Stimulated activated CD8-positive, alpha-beta memory T cell treated with anti-CD3 and anti-CD28 coated beads, Interleukin-4, amount 100 ng/mL, for 1 hour (primary cell): ENCODE results near the gene DNAH14.

Source experiments
- DNase-seq, 2 donors: peaks; one replicate each; pipeline ENCODE4 v3.0.0-alpha.2; 2020; ENCODE audit warnings: low read depth in 2 of 2, low spot score in 1 of 2

The DNAH14 gene

DNA sequence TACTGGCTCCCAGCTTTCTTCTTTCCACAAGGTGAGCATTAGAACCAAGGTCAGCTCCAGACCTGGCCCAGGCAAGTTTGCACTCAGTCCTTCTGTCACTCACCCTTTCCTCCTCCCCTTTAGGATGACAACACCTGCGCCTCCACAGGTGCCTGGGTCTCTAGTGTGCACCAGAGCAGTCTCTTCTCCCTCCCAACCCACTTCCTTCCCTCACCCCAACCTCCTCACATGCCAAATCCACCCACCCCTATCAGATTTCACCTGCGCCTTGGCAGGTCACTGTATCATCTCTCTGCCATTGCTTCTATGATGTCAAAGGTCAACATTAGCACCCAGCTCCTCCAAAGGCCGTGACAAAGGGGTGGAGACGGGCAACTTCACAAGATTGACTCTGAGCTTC, 460.4 kb downstream of the DNAH14 start:
- no peak for DNase-seq

DNA sequence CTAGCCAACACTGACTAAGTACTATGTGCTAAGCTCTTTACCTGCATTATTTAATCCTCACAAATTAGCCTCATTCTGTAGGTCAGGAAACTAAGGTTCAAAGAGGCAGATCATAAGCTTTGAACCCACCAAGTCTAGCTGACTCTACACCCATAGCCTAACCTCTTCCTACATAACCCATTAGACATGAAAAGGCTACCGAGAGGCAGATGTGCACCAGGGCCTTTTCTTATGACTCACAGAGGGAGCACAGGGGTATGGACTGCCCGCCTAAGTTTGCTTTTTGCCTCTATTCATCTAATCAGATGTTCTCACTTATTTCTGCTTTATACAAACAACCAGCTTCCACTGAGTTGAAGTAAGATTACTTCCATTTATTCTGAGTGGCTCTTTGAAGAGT, 466.9 kb downstream of the DNAH14 start:
- no peak for DNase-seq

DNA sequence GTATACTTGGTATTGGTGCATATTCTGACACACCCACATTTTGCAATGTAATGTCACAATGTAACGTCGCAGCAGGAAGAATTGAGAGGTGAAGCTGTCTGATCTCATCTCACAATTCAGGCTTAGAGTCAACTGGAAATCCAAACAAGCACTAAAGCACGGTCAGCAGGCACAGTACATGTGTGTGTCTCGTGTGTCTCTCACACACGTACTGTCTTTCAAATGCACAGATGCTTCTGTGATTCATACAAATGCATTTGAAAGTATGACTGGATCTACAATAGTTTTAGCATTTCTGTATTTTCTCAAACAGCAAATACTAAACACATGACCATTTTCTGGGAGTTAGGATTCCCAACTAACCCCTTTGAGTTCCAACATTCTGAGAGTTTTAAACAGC, 471.5 kb downstream of the DNAH14 start:
- no peak for DNase-seq

DNA sequence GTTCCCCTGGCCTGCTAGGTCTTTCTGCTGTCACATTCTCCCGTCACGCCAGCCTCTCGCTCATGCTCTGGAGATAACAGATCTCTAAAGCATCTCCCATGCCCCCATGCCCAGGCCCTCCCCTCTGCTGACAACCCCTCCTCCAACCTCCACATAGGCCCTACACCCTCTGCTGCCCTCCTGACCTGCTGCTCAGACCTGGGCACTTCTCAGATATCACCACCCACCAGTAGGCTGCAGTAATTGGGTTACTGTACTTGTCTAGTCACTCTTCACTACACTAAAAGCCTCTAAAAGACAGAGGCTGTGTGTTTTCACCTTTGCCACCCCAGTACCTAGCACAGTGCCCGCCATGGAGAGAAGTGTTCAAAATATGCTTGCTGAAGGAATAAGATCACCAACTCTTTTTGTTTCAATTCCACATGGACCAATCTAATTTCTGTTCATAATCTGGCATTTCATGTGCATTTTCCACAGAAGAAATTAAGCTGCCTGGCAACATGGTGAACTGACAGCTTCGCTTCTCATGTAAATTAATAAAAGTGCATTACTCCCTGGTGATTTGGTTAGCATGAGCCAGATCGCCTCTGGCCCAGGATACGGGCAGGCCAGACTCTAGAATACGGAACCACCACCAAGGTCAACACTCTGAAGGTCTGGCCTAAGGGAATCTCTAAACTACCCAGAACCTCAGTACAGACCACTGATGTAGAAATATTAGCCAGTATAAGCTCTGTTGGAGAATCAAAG, 477.7 kb downstream of the DNAH14 start:
- DNase-seq = no peak

DNA sequence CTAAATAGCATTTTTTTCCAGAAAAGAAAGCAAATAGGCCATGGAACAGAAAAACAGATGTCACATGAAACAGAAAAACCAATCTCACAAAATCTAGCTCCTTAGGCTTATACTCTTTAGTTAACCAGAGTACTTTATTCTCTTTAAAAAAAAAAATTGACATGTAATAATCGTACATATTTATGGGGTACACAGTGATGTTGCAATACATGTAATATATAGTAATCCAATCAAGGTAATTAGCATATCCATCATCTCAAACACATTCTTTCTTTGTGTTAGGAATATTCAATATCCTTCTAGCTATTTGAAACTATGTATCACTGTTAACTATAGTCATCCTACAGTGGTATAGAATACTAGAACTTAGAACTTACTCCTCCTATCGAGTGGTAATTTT, 478.3 kb downstream of the DNAH14 start:
- DNase-seq = no peak

DNA sequence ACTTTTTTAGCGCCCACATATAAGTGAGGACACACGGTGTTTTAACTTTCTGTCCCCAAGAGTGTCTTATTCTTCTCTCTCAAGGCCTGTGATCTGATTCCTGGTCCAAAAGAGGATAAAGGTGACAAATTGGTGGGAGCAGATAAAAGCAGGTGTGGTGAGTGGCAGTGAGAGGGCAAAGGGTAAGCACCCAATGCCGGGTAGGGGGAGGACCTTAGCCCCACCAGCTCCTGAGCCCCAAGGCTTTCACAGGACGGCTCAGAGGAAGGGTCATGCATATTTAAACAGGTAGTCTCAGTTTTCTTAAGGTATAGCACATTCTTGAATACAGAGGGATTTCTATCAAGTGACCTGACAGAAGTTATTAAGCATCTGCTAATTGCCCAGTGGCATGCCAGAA, 478.8 kb downstream of the DNAH14 start:
- no peak for DNase-seq

DNA sequence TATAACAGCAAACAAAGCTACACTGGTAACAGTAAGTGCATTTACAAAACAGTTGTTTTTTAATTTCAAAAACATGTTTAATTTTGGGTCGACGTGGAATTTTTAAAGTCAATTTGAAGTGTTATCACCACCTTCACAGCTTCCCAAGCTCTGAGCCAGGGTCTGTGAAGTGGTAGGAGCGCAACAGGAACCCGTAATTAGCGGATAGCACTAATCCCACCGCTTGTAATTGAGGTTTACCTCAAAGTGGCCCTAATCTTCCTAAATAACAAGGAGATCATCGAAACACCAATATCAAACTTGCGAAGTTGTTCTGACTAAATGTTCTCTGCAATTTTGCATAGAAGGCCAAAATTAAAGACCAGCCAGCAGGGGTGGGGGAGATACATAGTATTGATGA, 479.6 kb downstream of the DNAH14 start:
- no peak for DNase-seq

GRCh38 chr1:225410036-225410435, 480.6 kb downstream of the DNAH14 start:
- DNase-seq = no peak

DNA sequence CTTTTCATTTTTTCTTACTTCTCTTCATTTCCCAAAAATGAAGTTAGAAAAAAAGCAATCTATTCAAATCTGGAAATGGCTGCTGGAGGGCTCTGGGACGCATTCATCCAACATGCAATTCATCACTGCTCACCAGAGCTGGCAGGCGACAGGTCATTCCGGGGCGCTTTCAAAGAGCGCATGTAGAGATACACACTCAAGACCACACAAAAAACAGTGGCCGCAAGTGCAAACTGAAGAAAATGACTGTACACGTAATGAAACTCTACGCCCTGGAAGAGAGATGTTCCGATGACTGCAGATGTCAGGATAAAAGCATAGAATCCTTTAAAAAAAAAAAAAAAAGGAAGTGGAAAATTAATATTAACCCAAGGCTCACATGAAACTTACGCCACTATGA, 482.8 kb downstream of the DNAH14 start:
- DNase-seq = no peak

DNA sequence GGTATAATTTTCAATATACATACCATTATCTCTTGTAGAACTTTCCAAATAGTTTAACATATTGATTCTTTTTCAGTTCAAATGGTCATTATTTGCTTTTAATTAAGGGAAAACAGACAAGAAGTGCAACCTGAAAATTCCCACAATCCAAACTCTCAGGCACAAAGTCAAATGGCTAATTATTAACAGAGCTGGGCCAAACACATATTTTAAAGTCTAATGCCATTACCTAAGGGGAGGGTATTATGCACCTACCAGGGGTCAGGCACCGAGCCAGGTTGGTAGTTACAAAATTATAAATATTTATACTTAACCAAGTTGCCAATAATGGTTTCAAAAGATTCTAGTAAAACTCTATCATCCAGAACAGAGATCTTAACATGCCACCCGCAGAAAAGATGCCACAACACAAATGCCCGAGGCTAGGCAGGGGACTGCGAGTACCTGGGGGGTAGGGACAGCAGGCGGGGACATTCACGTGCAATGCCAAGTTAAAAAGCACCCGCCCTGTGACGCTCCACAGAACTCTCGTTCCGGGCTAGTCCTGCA, 483.4 kb downstream of the DNAH14 start:
- no peak for DNase-seq

GRCh38 chr1:225413708-225414375, 484.4 kb downstream of the DNAH14 start:
- no peak for DNase-seq

- DNase-seq = no peak
Observed at GRCh38 chr1:225415307-225415706, 485.8 kb downstream of the DNAH14 start.

- no peak for DNase-seq
Observed at GRCh38 chr1:225415967-225416745, 486.7 kb downstream of the DNAH14 start.

GRCh38 chr1:225418059-225418458, 488.6 kb downstream of the DNAH14 start:
- DNase-seq = no peak

- DNase-seq = no peak
Observed at GRCh38 chr1:225418598-225418997, 489.1 kb downstream of the DNAH14 start.

DNA sequence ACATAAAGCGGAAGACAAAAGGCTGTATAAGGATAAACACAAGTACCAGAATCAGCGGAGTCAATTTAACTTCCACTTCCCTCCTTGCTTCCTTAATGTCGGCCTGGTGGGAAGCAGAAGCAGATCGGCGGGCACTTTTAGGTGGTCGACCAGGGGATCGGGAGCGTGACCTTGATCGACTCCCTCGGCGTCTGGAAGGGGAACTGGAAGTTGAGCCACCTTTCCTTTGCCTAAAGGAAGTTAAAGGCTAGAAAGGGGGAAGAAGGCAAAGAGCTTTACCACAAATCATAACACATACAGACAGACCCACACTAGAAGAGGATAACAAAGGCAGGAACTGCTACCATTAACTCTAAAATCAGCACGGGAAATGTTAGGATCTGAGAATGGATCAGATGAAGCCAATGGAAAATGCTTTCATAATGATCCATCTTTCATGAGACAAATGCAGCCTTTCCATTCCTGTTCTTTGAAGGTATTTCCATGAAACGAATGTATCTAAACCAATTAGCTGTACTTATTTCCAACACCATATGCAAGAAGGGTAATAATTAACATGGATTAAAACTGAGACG, 492.6 kb downstream of the DNAH14 start:
- DNase-seq = no peak

DNA sequence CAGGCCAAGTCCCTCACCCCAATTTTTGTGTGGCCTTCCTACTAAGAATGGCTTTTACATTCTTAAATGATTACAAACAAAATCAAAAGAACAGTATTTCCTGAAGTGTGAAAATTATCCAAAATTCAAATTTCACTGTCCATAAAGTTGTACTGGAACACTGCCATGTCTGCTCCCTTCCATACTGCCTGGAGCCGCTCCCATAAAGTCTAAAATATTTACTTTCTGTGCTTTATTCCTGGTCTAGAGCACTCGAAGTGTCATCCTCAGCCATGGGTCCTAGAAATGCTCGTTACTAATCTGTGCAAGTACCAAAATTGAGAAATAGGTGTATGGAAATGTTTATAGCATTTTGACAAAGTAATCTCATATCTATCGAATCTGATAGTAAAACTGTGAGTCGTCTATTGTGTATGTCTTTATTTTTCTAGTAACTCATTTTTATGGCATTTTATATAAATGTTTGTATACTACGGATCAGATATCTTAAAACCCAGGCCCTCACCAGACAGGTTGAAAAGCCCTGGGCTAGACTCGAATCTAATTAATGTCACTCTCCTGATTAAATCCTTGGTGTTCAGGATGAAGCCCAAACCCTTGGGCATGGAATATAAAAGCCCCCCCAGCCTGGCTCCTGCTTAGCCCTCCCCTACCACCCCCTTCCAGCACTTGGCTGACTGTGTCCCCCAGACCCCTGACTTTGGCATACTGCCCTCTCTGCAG, 493.5 kb downstream of the DNAH14 start:
- DNase-seq = no peak

DNA sequence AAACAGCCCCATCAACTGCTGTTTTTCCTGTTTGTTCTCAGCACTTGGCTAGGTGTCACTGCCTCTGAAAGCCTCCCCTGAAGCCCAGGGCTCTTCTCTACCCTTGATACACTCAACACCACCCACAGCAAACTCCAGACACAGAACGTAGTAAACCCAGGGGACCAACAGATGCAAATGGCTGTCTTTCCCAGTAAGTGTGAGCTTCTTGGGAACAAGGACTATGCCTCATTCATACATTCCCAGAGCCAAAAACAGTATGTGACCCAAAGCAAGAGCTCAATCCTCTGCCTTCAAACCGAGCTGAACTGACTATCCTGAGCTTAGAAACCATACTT, 494.0 kb downstream of the DNAH14 start:
- no peak for DNase-seq

DNA sequence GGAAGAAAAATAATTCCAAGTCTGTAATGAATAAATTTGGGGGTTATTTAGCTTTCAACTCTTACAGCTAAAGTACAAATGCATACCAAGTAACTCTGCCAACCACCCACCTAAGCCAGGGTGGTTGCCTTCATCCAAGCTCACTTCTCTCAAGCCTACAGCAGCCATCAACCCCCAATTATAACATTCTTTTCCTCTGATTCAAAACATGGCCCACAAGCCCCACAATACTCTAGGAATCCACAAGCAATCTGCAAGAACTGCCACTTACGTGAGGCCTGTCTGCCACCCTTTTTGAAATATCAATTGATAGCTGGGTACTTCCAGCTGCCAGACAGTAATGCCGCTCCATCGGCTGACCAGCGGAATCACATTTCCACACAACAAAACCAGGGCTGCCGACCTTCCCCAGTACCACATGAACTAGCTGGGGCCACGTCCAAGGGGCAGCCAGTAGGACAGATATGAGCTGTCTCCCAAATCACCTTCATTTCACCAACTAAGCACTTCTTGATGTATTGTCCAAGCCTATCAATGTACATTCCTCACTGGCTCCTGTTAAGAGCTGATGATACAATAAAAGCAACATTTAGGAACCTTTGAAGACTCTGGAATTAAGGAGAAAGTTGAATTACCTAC, 495.2 kb downstream of the DNAH14 start:
- DNase-seq = no peak

- no peak for DNase-seq
Observed at GRCh38 chr1:225425201-225425786, 495.8 kb downstream of the DNAH14 start.
